Omental fat pad (tissue), 4 donors: ENCODE results near the gene CETN1. TPM values are rescaled to one million over a fixed set of nuclear protein-coding genes. Genes with fewer than 3 reads are reported as not detected.

Experiments
- ATAC-seq: fragments of 150-250 bp; one replicate; pipeline ENCODE4 v1.9.1; 2016; ENCODE audit warnings: mild to moderate bottlenecking, moderate library complexity; ENCODE audit not compliant: low FRiP score
- DNase-seq: peaks from one replicate; pipeline ENCODE4 v3.0.0-alpha.2; 2019; ENCODE audit warnings: low spot score
- total RNA-seq, 4 donors: library from RNA; depleted of rRNA; stranded (reverse); fragments of >200 nt; gene quantifications; one replicate each; pipeline ENCODE4 v1.1.0, GENCODE V29; 2016
- TF ChIP-seq, protein P1 (sequence below), 3 donors: fragments of 450-650 bp; IDR thresholded peaks; one replicate each; pipeline ENCODE4 v1.5.1; 2016 to 2017; ENCODE audit warnings: antibody characterized with exemption in 3 of 3, mild to moderate bottlenecking in 3 of 3, moderate library complexity in 2 of 3

Gene CETN1
- total RNA-seq, 4 donors from 2014 or later: not detected

DNA sequence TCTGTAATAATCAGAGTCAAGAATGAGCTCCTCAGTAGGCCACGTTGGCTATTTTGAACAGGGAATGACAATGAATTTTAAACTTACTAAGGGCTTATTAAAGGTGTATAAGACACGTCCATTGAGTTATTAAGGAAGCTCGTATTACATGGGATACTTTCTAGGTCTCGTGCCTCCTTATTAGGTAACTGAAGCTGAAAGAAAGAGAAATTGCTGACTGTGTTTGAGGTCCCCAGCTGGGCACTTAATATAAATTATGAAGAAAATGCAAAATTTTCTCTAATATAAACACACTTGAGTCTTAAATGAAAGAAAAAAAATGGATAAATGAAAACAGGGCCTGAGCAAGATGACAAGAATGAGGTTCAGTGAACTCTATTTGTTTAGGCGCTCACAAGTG, 38.4 kb downstream of the CETN1 start:
- no peak for DNase-seq
- TF ChIP-seq, protein P1, sequence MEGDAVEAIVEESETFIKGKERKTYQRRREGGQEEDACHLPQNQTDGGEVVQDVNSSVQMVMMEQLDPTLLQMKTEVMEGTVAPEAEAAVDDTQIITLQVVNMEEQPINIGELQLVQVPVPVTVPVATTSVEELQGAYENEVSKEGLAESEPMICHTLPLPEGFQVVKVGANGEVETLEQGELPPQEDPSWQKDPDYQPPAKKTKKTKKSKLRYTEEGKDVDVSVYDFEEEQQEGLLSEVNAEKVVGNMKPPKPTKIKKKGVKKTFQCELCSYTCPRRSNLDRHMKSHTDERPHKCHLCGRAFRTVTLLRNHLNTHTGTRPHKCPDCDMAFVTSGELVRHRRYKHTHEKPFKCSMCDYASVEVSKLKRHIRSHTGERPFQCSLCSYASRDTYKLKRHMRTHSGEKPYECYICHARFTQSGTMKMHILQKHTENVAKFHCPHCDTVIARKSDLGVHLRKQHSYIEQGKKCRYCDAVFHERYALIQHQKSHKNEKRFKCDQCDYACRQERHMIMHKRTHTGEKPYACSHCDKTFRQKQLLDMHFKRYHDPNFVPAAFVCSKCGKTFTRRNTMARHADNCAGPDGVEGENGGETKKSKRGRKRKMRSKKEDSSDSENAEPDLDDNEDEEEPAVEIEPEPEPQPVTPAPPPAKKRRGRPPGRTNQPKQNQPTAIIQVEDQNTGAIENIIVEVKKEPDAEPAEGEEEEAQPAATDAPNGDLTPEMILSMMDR (IDR thresholded peaks at IDR 0.05): no peak
- ATAC-seq: no peak

DNA sequence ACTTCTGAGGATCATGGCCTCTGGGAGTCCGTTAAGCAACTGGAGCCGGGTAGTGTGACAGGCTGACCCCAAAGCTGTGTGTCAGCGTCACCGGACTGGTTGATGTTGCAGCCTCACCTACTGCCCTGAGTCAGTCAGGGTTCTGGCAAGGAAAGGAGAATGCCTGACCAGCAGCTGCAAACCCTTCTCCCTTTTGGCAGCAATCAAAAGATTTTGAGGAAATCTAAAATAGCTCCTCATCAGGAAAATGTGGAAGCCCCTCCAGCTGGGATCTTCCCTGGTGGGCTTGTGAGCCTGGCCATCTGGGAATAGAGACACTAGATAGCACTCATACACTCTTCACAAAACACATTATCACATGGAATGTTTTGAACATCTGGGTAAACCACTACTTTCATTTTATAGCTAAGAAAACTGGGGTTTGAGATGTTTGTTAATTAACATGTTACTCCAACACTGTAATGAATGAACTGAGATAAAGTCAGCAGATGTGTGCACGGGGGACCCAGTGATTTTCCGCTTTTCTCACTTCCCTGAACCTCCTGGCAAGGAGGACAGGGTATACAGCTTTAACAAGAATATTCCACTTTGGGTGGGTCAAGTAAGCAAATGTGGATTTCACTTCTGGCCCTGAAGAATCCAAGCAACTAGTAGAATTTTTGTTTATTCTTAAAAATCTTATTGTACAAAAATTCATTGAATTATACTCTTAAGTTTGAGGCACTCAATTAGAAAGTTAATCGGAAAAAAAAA, 41.3 kb downstream of the CETN1 start:
- ATAC-seq (no peak), DNase-seq (no peak)
- TF ChIP-seq, protein P1 (IDR thresholded peaks at IDR 0.05): no peak

DNA sequence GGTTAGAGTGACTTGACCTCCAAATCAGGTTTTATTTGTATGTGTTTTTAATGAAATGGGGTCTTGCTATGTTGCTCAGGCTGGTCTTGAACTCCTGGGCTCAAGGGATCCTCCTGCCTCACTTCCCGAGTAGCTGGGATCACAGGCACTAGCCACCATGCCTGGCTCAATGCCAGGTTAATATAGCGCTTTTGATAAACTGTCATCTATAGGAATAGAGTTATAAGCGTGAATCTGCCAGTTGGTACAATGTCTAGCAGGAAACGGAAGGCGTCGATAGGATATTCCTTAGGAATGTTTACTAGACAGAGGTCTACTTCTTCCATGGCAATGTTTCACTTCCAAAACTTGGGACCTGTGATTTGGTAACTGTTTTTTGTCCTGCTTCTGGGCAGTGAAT, 42.1 kb downstream of the CETN1 start:
- TF ChIP-seq, protein P1 (IDR thresholded peaks at IDR 0.05): no peak
- ATAC-seq: no peak

DNA sequence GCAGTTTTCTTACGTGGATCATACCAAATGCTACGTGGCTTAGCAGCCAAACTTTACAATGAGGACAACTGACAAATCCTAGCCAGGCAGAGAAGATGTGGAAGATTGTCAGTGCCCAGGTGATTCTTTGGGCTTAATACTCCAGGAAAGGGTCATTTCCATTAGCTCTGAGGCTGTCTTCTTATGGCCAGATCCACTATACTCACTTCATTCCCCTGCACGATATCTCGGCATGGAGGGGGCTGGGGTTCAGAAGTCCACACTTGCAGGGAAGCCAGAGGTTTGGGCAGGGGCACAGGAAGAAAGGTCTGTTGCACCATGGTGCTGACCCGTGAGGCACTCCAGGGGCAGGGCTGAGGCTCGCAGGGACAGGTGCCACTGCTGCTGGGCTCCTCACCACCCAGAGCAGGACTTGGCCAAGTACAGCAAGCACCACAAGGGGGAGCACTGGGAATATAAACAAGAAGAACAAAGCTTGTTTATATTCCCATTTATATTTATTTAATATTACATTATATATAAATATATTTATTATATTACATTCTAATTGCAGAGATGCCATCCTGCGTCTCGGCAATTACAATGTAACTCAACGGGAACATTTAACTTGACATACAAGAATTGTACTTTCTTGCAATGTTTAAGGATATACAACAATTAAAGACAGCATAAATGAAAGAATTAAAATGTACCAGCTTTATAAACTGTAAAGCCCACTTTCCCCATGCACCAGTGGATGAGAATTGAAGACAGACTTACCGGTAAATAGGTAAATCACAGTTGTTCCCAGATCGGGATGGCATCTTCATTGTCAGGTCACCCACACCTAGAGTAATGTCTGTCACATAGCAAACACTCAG, 43.8 kb downstream of the CETN1 start:
- TF ChIP-seq, protein P1 (IDR thresholded peaks at IDR 0.05): no peak

More for the DNA sequence above, 42.1 kb downstream of the CETN1 start:
- DNase-seq: no peak

DNA sequence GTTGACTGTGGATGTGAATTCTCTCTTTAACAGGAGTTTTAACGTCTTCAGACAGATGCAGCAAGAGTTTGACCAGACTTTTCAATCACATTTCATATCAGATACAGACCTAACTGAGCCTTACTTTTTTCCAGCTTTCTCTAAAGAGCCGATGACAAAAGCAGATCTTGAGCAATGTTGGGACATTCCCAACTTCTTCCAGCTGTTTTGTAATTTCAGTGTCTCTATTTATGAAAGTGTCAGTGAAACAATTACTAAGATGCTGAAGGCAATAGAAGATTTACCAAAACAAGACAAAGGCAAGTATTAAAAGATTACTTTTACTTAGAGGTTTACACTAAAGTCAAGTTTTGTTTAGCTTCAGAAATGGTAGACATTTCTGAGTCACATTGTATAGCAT, 47.1 kb downstream of the CETN1 start:
- no peak for ATAC-seq
- TF ChIP-seq, protein P1 (IDR thresholded peaks at IDR 0.05): no peak
- DNase-seq: no peak

More for the DNA sequence above, 43.8 kb downstream of the CETN1 start:
- ATAC-seq: no peak
- peak; percentile 70 for DNase-seq

DNA sequence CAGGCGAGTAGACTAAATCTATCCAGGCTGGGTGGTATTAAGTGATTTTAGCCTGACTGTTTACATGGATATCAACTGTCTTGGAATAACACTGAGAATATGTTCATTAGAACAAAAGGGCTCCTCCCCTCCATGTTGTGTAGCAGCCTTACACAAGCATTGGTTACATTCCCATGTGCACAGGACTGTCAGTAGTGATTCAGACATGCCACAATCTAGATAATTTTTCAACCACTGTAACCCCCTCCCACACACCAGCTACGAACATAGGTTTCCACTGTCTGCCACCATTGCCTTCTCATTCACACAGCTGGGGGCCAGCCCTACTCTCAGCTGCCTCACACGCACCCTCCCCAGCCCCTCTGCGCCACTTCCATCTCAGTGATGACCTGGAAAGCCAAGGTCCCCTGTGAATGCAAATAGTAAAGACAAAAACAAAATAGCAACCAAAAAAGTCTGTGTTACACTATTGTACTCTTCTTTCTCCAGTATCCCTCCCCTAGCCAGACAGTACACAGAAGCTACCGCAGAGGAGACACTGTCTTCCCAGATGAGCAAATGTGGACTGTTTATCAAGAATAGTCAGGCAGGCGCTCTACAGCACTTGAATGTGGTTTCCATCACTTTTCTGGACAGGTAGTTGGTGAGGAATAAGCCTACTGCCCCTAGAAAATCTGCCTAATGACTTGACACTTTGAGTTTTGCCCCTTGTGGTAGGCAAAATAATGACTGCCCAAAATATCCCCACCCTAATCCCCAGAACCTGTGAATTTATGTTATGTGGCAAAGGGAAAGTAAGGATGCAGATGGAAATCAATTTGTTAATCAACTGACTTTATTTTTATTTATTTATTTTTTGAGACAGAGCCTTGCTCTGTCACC, 49.3 kb downstream of the CETN1 start:
- TF ChIP-seq, protein P1 (IDR thresholded peaks at IDR 0.05): no peak
- no peak for ATAC-seq
- DNase-seq: no peak
